Stimulated activated CD4-positive, alpha-beta T cell treated with anti-CD3 and anti-CD28 coated beads, Interleukin-12 subunit alpha, Interleukin-12 subunit beta, amount 100 ng/mL, for 48 hours (primary cell): ENCODE results near the gene RETSAT.
"Not testable (repeated sequence)": the region's sequence is repeated elsewhere in the genome, so short reads cannot be mapped to it uniquely, and the experiment has no call there.

Source experiments
- DNase-seq, 3 donors: peaks; one replicate each; pipeline ENCODE4 v3.0.0-alpha.2; 2020; ENCODE audit warnings: low read depth in 2 of 3, low spot score in 1 of 3

The RETSAT gene

GRCh38 chr2:85354286-85355072, at the start of gene RETSAT, which contains the start of gene ELMOD3:
RETSAT (minus strand) TSS chr2:85354528; CDS start chr2:85354507, 21 bp downstream.
ELMOD3 (plus strand) TSS chr2:85354769; CDS start chr2:85357199, 2,430 bp downstream.
- peak; percentile 96 to 98 (median 96) for DNase-seq

GRCh38 chr2:85401844-85402243, 47.5 kb upstream of the RETSAT start:
- no peak for DNase-seq

GRCh38 chr2:85401464-85401805, 47.1 kb upstream of the RETSAT start:
- no peak for DNase-seq

- no peak for DNase-seq
These were observed 46.5 kb upstream of the RETSAT start for GRCh38 chr2:85400541-85401463.

GRCh38 chr2:85400023-85400422, 45.7 kb upstream of the RETSAT start:
- DNase-seq: no peak

GRCh38 chr2:85399183-85399455, 44.8 kb upstream of the RETSAT start:
- no peak for DNase-seq

GRCh38 chr2:85398426-85399182, 44.3 kb upstream of the RETSAT start:
- DNase-seq: no peak

- DNase-seq: no peak
These were observed 43.6 kb upstream of the RETSAT start for GRCh38 chr2:85397925-85398331.

GRCh38 chr2:85396531-85397470, 42.5 kb upstream of the RETSAT start:
- DNase-seq: no peak

GRCh38 chr2:85395912-85396475, 41.7 kb upstream of the RETSAT start:
- DNase-seq: no peak

- no peak for DNase-seq
These were observed 40.6 kb upstream of the RETSAT start for GRCh38 chr2:85394976-85395375.

- DNase-seq: no peak
These were observed 39.9 kb upstream of the RETSAT start for GRCh38 chr2:85394261-85394681.

- DNase-seq: no peak
These were observed 39.5 kb upstream of the RETSAT start for GRCh38 chr2:85393836-85394235.

- DNase-seq: peak; percentile 34 to 72 (median 62)
These were observed 36.8 kb upstream of the RETSAT start for GRCh38 chr2:85390941-85391669.

GRCh38 chr2:85388878-85389538, 34.7 kb upstream of the RETSAT start:
- no peak for DNase-seq

GRCh38 chr2:85387754-85388153, 33.4 kb upstream of the RETSAT start:
- DNase-seq: no peak

GRCh38 chr2:85385746-85386145, 31.4 kb upstream of the RETSAT start:
- DNase-seq: no peak

- no peak for DNase-seq
These were observed 29.5 kb upstream of the RETSAT start for GRCh38 chr2:85383850-85384249.

- DNase-seq: not testable (repeated sequence)
These were observed 28.8 kb upstream of the RETSAT start for GRCh38 chr2:85383151-85383550.
